ENCODE results near the gene TMEM140.

GRCh38 chr7:135128931-135129330 is 18.9 kb upstream of the TMEM140 start:
- TF ChIP-seq CTCF (IDR thresholded peaks at IDR 0.05) = no peak
- no peak for TF ChIP-seq EP300 (IDR thresholded peaks at IDR 0.05)
- no peak for TF ChIP-seq POLR2AphosphoS5 (IDR thresholded peaks at IDR 0.05)

Measured in suprapubic skin (tissue), 4 donors.